ENCODE results near the gene RNF10.

DNA sequence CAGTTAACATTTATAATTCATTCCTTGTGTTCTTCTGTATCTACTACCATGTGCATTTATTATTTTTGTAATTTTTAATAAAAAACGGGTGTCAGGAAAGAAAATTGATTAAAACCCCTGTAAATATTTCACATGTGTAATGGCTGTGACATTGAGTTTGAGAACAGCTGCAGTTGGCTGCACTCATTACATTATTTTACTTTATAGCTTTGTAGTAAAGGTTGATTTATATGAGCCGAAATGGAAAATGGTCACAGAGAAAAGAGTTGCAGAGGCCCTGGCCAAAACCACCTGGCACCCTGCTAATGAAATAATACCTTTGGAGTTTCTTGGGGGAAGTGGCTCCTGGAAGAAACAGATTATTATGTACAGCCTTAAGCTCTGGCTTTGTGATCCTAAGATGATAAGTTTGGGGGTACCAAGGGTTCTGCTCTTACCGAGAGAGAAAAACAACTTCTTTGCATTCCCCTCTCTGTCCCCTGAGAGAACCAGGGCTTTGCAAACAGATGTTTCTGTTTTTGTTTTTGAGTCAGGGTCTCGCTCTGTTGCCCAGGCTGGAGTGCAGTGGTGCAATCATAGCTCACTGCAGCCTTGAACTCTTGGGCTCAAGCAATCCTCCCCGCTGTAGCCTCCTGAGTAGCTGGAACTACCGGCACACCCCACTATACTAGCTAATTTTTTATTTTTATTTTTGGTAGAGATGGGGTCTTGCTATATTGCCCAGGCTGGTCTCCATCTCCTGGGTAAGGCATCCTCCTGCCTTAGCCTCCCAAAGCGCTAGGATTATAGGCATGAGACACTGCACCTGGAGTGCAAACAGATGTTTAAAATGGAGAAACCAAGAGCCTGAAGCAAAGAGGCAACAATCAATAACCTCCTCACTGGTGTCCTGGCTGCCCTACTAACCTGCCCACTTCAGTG, 47.9 kb upstream of the RNF10 start:
- TF ChIP-seq, protein P1, sequence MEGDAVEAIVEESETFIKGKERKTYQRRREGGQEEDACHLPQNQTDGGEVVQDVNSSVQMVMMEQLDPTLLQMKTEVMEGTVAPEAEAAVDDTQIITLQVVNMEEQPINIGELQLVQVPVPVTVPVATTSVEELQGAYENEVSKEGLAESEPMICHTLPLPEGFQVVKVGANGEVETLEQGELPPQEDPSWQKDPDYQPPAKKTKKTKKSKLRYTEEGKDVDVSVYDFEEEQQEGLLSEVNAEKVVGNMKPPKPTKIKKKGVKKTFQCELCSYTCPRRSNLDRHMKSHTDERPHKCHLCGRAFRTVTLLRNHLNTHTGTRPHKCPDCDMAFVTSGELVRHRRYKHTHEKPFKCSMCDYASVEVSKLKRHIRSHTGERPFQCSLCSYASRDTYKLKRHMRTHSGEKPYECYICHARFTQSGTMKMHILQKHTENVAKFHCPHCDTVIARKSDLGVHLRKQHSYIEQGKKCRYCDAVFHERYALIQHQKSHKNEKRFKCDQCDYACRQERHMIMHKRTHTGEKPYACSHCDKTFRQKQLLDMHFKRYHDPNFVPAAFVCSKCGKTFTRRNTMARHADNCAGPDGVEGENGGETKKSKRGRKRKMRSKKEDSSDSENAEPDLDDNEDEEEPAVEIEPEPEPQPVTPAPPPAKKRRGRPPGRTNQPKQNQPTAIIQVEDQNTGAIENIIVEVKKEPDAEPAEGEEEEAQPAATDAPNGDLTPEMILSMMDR (IDR thresholded peaks at IDR 0.05; ENCODE audit: low read length) = no peak
- TF ChIP-seq EZH2 (IDR thresholded peaks at IDR 0.05; ENCODE audit: borderline replicate concordance, low read length) = no peak

Measured in OCI-LY1 (cell line).